ENCODE measurements around the gene ABCA2. TPM values are rescaled to one million over a fixed set of nuclear protein-coding genes. Genes with fewer than 3 reads are reported as not detected.

The ABCA2 gene
- total RNA-seq, 1 experiment from 2014 or later, result 114 TPM

- TF ChIP-seq CEBPB (IDR thresholded peaks at IDR 0.05; ENCODE audit: low read depth) (no peak), EZH2phosphoT487 (IDR thresholded peaks at IDR 0.05; ENCODE audit: borderline replicate concordance) (no peak), CTCF (IDR thresholded peaks at IDR 0.05 in 2 of 3, conservative IDR thresholded peaks at IDR 0.05 in 1 of 3; ENCODE audit: borderline replicate concordance in 1 of 3, insufficient read depth in 1 of 3, low read depth in 2 of 3, low read length in 2 of 3) (peak in 2 of 3 experiments; percentile 87 to 97; a peak in 4 of 6 replicates), JUND (IDR thresholded peaks at IDR 0.05) (no peak), ZNF274 (IDR thresholded peaks at IDR 0.05; ENCODE audit: low read depth, low read length) (no peak), SP1 (IDR thresholded peaks at IDR 0.05; ENCODE audit: low read depth) (no peak)
- BruUV-seq (replicated peaks), result no TSS peak
- H4K20me1 ChIP-seq (ENCODE audit: insufficient read depth), result no peaks in the 10 kb centered on the region
- intact Hi-C loops (cut with micrococcal nuclease), result loop anchor here (5.0 kb wide), 1 partner anchor 182 kb away; the partner anchor contains the start of gene PHPT1
- H3K27ac ChIP-seq (ENCODE audit: low read depth, low read length), result peak overlapping the region; percentile 85; the same call in 1 of the 2 replicates
- no peaks in the 10 kb centered on the region for H3K27me3 ChIP-seq (ENCODE audit: insufficient read depth, low read length)
- H3K4me2 ChIP-seq (ENCODE audit: low read length), result peak overlapping the region; percentile 100
- no peaks in the 10 kb centered on the region for H3K9me2 ChIP-seq (ENCODE audit: insufficient read depth)
- H3K79me2 ChIP-seq (ENCODE audit: insufficient read depth, low read length), result peaks cover 31% of the 10 kb centered on the region
- peak overlapping the region; percentile 56 to 70 for H3K4me3 ChIP-seq (replicated peaks in 1 of 2; ENCODE audit: low read depth in 1 of 2, low read length in 2 of 2)
- H2AFZ ChIP-seq (ENCODE audit: low read depth, low read length, poor library complexity, severe bottlenecking), result no peak overlapping the region
- no peaks in the 10 kb centered on the region for H3K9me3 ChIP-seq (ENCODE audit: control insufficient read depth in 1 of 2, insufficient read depth in 1 of 2, low read depth in 1 of 2, low read length in 2 of 2)
- ChIA-PET POLR2A (interaction anchor here (0.5 to 1.4 kb wide), 6 partner anchors 37 to 212 kb away, joined by 3 to 6 read pairs (median 4); partner anchors contain the start of genes PAXX and TUBB4B), CTCF (interaction anchor here (0.6 to 2.1 kb wide), 38 partner anchors 10 to 336 kb away, joined by 3 to 42 read pairs (median 5); partner anchors contain the start of genes AJM1, CLIC3, ENTPD2 and FBXW5), RAD21 (ENCODE audit: low non-redundant PET in 1 of 2, low total read pairs in 2 of 2, uncharacterized antibody in 2 of 2, unreplicated experiment in 2 of 2) (interaction anchor here (0.9 to 1.2 kb wide), 3 partner anchors 81 to 121 kb away, joined by 3 to 4 read pairs (median 4); no protein-coding TSS in a partner anchor)
- peaks cover 32 to 49% of the 10 kb centered on the region in 2 experiments for H3K4me1 ChIP-seq (ENCODE audit: control insufficient read depth in 1 of 2, insufficient read depth in 2 of 2, low read length in 2 of 2)
- ATAC-seq, result peak; percentile 77
- H3K36me3 ChIP-seq (ENCODE audit: control insufficient read depth in 1 of 2, insufficient read depth in 2 of 2, low read length in 2 of 2), result no peaks in the 10 kb centered on the region
- peak overlapping the region; percentile 59; the same call in 1 of the 2 replicates for H3K9ac ChIP-seq (ENCODE audit: low read length)
- no peak for DNase-seq (ENCODE audit: low read depth, low spot score)
These were observed 1.3 kb upstream of the ABCA2 start for GRCh38 chr9:137029058-137029936.

All from HCT116 (cell line).